ENCODE data around the gene MIR17HG. TPM values are rescaled to one million over a fixed set of nuclear protein-coding genes. Genes with fewer than 3 reads are reported as not detected.
A peak's percentile ranks its signal among the peaks of the same experiment; 100 is the strongest.
"Not testable (repeated sequence)": the region's sequence is repeated elsewhere in the genome, so short reads cannot be mapped to it uniquely, and the experiment has no call there.

The MIR17HG gene
- polyA plus RNA-seq, 3 donors: 1.4 to 2.7 (median 2.4) TPM

DNA sequence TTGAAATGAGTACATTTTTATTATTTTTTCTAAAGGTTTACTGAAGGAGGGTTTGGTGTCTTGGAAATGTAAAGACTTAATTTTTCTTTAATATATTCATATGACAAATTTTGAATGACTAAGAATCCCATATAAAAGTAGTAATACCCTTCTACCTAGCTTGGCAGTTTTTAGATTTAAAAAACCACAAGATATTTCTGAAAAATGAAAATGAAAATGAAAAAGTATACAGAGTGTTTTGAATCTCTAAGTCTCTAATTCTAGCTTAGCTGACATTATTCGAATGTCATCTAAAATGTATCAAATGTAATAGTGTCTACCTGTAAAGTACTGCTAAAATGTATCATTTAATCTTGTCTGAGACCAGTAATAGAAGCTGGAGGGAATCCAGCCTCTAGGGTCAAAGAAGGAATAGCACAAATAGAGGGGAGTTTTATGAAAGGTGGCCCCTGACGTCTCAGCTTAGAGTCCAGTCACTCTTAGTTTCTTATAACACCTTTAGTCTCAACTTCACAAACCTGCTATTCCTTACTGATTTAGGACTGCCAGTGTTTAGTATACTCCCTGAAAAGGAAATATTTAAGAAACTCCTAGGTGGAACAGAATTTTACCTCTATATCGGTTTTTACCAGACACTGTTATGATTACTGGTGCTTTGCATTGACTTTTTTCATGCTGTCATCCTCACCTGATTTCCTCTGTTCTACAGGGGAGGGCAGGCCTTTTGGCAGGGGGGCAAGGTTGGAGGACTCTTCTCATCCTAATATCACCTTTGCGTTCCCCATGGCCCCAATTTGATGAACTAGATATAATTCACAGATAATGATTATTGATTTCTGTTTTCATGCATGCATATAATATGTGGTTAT, 16.2 kb upstream of the MIR17HG start:
- H3K27ac ChIP-seq (ENCODE audit: low read depth, low read length): no peak overlapping the region
- WGBS, 3 donors: 80 to 87% (median 83%) methylated on average over 4 of the region's 4 CpGs

- no peak overlapping the region for H3K27ac ChIP-seq (ENCODE audit: low read depth, low read length)
- 71 to 74% (median 72%) methylated on average over 4 of the region's 4 CpGs for WGBS, 3 donors
Measured at GRCh38 chr13:91346062-91346461, 1.4 kb upstream of the MIR17HG start.

GRCh38 chr13:91346850-91347201, 661 bp upstream of the MIR17HG start:
- 1 to 2% (median 2%) methylated on average over 11 of the region's 11 CpGs for WGBS, 3 donors
- H3K27ac ChIP-seq (ENCODE audit: low read depth, low read length): no peak overlapping the region

GRCh38 chr13:91347996-91348905, 764 bp downstream of the MIR17HG start:
- peak overlapping the region; percentile 31 for H3K27ac ChIP-seq (ENCODE audit: low read depth, low read length)
- 1% methylated on average over 70 to 141 of the region's 141 CpGs for WGBS, 3 donors

DNA sequence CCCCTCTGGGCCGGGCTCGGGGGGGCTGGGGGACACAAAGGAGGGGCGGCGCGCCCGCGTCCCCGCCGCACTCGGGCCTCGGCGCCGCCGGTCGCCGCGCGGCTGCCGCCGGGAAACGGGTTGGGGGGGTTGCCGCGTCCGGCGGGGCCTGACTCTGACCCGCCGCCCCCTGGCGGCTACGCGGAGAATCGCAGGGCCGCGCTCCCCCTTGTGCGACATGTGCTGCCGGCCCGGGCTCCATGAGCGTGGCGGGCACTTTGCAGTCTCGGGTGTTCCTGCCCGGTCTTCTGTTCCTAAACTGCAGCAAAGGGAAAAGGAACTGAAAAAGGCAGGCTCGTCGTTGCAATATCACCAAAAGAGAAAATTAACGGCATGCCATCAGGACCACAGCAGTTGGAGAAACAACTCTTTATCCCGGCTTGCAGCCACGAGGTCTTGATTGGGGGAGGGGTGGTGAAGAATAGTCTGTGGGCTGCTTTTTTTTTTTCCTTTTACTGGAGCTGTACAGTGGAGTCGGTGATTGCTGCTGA, 1.5 kb downstream of the MIR17HG start:
- 0 to 1% (median 1%) methylated on average over 30 to 46 of the region's 46 CpGs for WGBS, 3 donors

GRCh38 chr13:91349992-91350911, 2.8 kb downstream of the MIR17HG start:
- H3K27ac ChIP-seq (ENCODE audit: low read depth, low read length): no peak overlapping the region
- 39 to 63% (median 61%) methylated on average over 5 of the region's 5 CpGs for WGBS, 3 donors

More for the DNA sequence above, 1.5 kb downstream of the MIR17HG start:
- H3K27ac ChIP-seq (ENCODE audit: low read depth, low read length): peak overlapping the region; percentile 31

GRCh38 chr13:91351123-91351522, 3.6 kb downstream of the MIR17HG start:
- 87 to 93% (median 90%) methylated on average over 5 of the region's 5 CpGs for WGBS, 3 donors

GRCh38 chr13:91351980-91352379, 4.5 kb downstream of the MIR17HG start:
- H3K27ac ChIP-seq (ENCODE audit: low read depth, low read length): no peak overlapping the region
- WGBS, 3 donors: 83 to 93% (median 93%) methylated on average over 2 of the region's 2 CpGs

More at GRCh38 chr13:91351123-91351522, 3.6 kb downstream of the MIR17HG start:
- no peak overlapping the region for H3K27ac ChIP-seq (ENCODE audit: low read depth, low read length)

- H3K27ac ChIP-seq (ENCODE audit: low read depth, low read length): not testable (repeated sequence)
- WGBS, 3 donors: 78 to 88% (median 85%) methylated on average over 7 of the region's 7 CpGs
Measured at GRCh38 chr13:91352891-91353290, 5.4 kb downstream of the MIR17HG start.

DNA sequence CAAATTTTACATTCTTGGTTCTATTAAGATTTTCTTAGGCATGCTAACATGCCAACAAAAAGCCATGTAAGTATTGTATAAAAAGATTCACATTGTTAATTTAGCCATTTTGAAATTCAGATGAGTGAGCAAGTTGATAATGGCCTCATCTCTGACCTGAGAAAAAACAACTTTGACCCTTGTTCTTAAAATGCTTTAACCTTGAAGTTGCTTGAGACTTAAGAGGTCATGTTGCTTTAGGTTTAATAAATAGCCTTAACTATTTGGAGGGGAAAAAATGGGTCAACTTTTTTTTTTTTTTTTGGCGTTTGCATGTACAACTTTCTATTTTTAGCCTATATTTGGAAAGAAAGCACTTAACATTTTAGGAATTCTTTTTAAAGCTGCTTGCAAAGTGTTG, 6.0 kb downstream of the MIR17HG start:
- 24 to 42% (median 29%) methylated on average over 1 of the region's 1 CpG for WGBS, 3 donors
- no peak overlapping the region for H3K27ac ChIP-seq (ENCODE audit: low read depth, low read length)

DNA sequence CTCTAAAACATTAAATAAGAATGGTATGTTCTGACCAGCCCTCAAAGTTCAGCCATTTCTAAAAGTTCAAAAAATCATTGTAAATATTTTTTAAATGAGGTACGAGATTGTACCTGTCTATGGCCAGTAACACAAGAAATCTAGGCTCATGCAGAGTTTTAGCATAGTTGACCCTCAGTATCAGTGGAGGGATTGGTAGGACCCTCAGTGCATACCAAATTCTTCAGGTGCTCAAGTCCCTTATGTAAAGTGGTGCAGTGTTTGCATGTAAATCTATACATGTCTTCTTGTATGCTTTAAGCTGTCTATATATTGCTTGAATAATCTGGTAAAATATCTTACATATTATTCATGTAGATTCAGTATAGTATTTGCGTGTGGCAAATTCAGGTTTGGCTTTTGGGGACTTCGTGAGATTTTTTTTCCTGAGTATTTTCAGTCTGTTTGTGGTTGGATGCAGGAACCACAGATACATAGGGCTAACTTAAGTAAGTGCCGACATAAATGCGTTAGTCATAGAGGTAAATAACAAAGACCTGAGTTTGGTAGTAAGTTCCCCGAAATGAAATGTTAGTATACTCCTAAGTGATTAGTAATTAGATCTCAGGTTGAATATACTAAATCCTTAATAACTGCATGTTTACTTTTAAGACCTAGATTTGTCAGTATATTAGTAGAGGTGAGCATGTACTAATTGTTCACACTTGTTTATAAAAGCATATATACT, 7.8 kb downstream of the MIR17HG start:
- 86 to 94% (median 92%) methylated on average over 6 of the region's 6 CpGs for WGBS, 3 donors
- H3K27ac ChIP-seq (ENCODE audit: low read depth, low read length): no peak overlapping the region

DNA sequence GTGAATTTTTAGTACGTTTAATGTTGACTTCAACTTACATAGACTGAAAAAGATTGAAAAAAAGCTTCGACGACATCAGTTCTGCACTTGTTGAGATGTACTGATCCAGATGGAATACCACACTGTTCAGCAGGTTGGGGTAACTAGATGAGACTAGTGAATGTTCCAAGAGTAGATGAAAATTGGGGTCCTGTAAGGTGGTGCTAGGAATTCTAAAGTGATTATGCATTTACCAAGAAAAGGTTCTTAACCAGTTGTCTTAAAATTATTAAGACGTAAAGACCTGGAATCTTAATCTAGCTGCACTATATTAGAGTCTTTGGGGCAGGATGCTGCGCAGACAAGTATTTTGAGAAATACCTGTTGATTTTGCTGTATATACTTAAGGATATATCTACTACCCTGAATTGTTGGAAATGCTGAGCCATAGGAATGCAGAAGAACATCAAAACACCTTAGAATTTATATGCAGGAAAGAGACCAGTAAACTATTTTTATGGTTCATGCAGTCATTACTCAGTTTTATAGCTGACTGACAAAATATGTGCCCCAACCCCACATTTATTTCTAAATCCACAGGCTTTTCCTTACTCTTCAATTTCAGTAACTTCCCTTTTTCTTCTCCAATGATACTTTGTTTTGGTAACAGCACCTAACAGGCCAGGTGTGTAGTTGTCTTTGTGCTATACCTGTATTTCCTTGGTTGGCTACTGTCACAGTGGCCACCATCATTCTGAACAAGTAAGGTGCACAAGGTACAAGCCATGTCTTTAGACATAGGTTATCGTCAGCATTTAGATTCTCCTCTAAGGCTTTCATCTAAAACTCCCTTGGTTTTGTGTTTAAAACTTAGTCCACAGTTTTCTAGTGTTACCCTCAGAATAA, 8.6 kb downstream of the MIR17HG start:
- no peak overlapping the region for H3K27ac ChIP-seq (ENCODE audit: low read depth, low read length)
- 94% methylated on average over 6 of the region's 6 CpGs for WGBS, 3 donors

- 74 to 81% (median 80%) methylated on average over 6 of the region's 6 CpGs for WGBS, 3 donors
Measured at GRCh38 chr13:91356919-91357612, 9.6 kb downstream of the MIR17HG start.

DNA sequence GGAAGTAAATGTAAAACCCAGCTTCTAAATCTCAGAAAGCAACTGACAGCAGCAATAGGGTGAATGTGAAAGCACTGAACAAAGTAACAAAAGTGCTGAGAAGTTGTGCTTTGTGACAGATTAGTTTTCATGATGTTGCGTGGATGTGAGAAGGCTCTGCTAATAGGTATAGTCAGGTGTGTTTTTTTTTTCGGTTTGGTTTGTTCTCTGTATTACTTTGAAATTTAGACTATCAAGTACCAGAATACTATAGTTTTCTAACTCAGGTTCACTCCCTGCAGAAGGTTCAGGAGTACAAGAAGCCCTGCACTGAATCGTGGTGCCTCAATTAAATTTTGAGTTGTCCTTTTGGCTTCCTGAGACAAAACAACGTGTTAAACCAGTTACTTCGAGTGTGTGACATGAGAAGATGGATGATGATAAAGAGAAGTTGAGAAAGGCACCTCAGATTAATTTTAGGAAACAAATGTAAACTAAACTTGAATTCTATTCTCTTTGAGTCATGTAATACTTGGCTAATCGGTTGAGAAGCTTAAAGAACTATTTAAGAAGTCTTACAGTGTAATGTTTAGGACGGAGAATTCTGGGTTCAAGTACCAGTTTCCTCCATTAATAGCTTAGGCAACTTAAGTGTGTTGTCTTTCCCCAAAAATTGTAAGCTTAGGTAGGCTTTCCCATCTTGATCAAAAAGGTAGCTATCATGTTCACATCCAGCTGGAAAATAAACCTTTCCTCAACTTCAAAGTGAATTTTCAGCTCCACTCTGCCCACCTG, 10.3 kb downstream of the MIR17HG start:
- no peak overlapping the region for H3K27ac ChIP-seq (ENCODE audit: low read depth, low read length)
- 65 to 72% (median 66%) methylated on average over 7 of the region's 7 CpGs for WGBS, 3 donors

More at GRCh38 chr13:91356919-91357612, 9.6 kb downstream of the MIR17HG start:
- no peak overlapping the region for H3K27ac ChIP-seq (ENCODE audit: low read depth, low read length)

DNA sequence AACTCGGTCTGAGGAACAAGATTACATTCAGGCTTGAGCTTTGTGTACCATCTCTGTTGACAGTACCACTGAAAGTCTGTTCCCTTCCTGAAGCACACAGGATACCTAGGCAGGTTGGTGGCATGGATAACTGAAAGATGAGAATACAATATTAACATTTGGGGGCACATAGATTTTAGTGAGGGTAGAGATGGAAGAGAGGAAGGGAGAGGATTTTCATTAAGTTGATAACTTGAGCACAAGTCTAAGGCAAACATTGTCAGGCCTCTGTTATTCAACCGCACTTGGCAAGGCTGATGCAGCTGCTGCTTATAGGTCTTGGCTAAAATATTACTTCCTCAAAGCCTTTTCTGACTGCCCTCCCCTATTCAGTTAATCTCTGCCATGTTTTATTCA, 10.9 kb downstream of the MIR17HG start:
- 48 to 57% (median 55%) methylated on average over 2 of the region's 2 CpGs for WGBS, 3 donors
- H3K27ac ChIP-seq (ENCODE audit: low read depth, low read length): no peak overlapping the region

Measured in adipose tissue (tissue), 3 donors.